Activated CD4-positive, CD25-positive, alpha-beta regulatory T cell treated with anti-CD3 and anti-CD28 coated beads, Interleukin-2, amount 50 U/mL, for 72 hours (primary cell): ENCODE measurements around the gene RAPGEF4.

Source experiments
- DNase-seq: peaks from one replicate; pipeline ENCODE4 v3.0.0; 2021

Gene RAPGEF4

GRCh38 chr2:172914341-172915008 is 178.8 kb downstream of the RAPGEF4 start:
- no peak for DNase-seq

GRCh38 chr2:172917716-172918115 is 182.1 kb downstream of the RAPGEF4 start:
- DNase-seq, result no peak

GRCh38 chr2:172919732-172920131 is 184.1 kb downstream of the RAPGEF4 start:
- DNase-seq, result no peak

GRCh38 chr2:172921532-172922236 is 186.0 kb downstream of the RAPGEF4 start:
- DNase-seq, result no peak

GRCh38 chr2:172922306-172922705 is 186.7 kb downstream of the RAPGEF4 start:
- DNase-seq, result no peak

- DNase-seq, result no peak
Measured at GRCh38 chr2:172922815-172923214, 187.2 kb downstream of the RAPGEF4 start.

GRCh38 chr2:172924097-172924660 is 188.5 kb downstream of the RAPGEF4 start:
- no peak for DNase-seq

GRCh38 chr2:172925600-172925999 is 190.0 kb downstream of the RAPGEF4 start:
- no peak for DNase-seq

GRCh38 chr2:172926785-172927640 is 191.4 kb downstream of the RAPGEF4 start:
- no peak for DNase-seq

GRCh38 chr2:172927641-172928357 is 192.2 kb downstream of the RAPGEF4 start:
- DNase-seq, result no peak

- no peak for DNase-seq
Measured at GRCh38 chr2:172928756-172929155, 193.1 kb downstream of the RAPGEF4 start.

GRCh38 chr2:172929644-172930043 is 194.0 kb downstream of the RAPGEF4 start:
- DNase-seq, result no peak

GRCh38 chr2:172930871-172931255 is 195.2 kb downstream of the RAPGEF4 start:
- DNase-seq, result no peak

- no peak for DNase-seq
Measured at GRCh38 chr2:172931256-172931894, 195.7 kb downstream of the RAPGEF4 start.

- peak; percentile 54 for DNase-seq
Measured at GRCh38 chr2:172931918-172932520, 196.4 kb downstream of the RAPGEF4 start.

- no peak for DNase-seq
Measured at GRCh38 chr2:172937884-172938712, 202.5 kb downstream of the RAPGEF4 start.

- DNase-seq, result no peak
Measured at GRCh38 chr2:172938713-172939375, 203.2 kb downstream of the RAPGEF4 start.

GRCh38 chr2:172943539-172943938 is 207.9 kb downstream of the RAPGEF4 start:
- DNase-seq, result no peak

GRCh38 chr2:172944022-172944793 is 208.6 kb downstream of the RAPGEF4 start:
- DNase-seq, result no peak
